NCI-H526 treated with DMSO at 0.1 percent for 48 hours (cell line): Measurements from ENCODE around the gene ARHGAP44.

Experiments
- DNase-seq: peaks from one replicate; lab custom pipeline; 2025; lab: John Stamatoyannopoulos, UW

ARHGAP44 gene

GRCh38 chr17:12789481-12790248 is at the start of gene ARHGAP44:
Gene ARHGAP44, plus strand, starts transcription at chr17:12789498. Its CDS starts 341 bp downstream, at chr17:12789839.
- peak; percentile 10 for DNase-seq

GRCh38 chr17:12739500-12739899 is 49.8 kb upstream of the ARHGAP44 start:
- no peak for DNase-seq

- DNase-seq: no peak
Observed at GRCh38 chr17:12743046-12743445, 46.3 kb upstream of the ARHGAP44 start.

- no peak for DNase-seq
Observed at GRCh38 chr17:12744298-12744697, 45.0 kb upstream of the ARHGAP44 start.

- no peak for DNase-seq
Observed at GRCh38 chr17:12744786-12745185, 44.5 kb upstream of the ARHGAP44 start.

GRCh38 chr17:12745486-12745885 is 43.8 kb upstream of the ARHGAP44 start:
- DNase-seq: no peak

- no peak for DNase-seq
Observed at GRCh38 chr17:12756786-12757185, 32.5 kb upstream of the ARHGAP44 start.

GRCh38 chr17:12759090-12759489 is 30.2 kb upstream of the ARHGAP44 start:
- DNase-seq: no peak

GRCh38 chr17:12765548-12765947 is 23.8 kb upstream of the ARHGAP44 start:
- no peak for DNase-seq

GRCh38 chr17:12768255-12768654 is 21.0 kb upstream of the ARHGAP44 start:
- DNase-seq: no peak

GRCh38 chr17:12769981-12770380 is 19.3 kb upstream of the ARHGAP44 start:
- DNase-seq: no peak

GRCh38 chr17:12773153-12773552 is 16.1 kb upstream of the ARHGAP44 start:
- no peak for DNase-seq

- DNase-seq: no peak
Observed at GRCh38 chr17:12789075-12789480, 220 bp upstream of the ARHGAP44 start.

- no peak for DNase-seq
Observed at GRCh38 chr17:12790249-12791106, 1.2 kb downstream of the ARHGAP44 start.

GRCh38 chr17:12794919-12795532 is 5.7 kb downstream of the ARHGAP44 start:
- DNase-seq: no peak

- no peak for DNase-seq
Observed at GRCh38 chr17:12800855-12801365, 11.6 kb downstream of the ARHGAP44 start.

GRCh38 chr17:12806630-12807029 is 17.3 kb downstream of the ARHGAP44 start:
- no peak for DNase-seq

- DNase-seq: no peak
Observed at GRCh38 chr17:12808723-12809122, 19.4 kb downstream of the ARHGAP44 start.

- DNase-seq: no peak
Observed at GRCh38 chr17:12812877-12813276, 23.6 kb downstream of the ARHGAP44 start.

GRCh38 chr17:12813664-12814063 is 24.4 kb downstream of the ARHGAP44 start:
- DNase-seq: no peak

- no peak for DNase-seq
Observed at GRCh38 chr17:12814718-12815117, 25.4 kb downstream of the ARHGAP44 start.

GRCh38 chr17:12815642-12816141 is 26.4 kb downstream of the ARHGAP44 start:
- no peak for DNase-seq
